HG03108 (cell line): Measurements from ENCODE around the gene CDC45.

Source experiments
- ATAC-seq: cut with Tn5 transposase; IDR thresholded peaks from one replicate; pipeline ENCODE4 v1.9.1; 2021; ENCODE audit warnings: moderate library complexity; ENCODE audit not compliant: unreplicated experiment

CDC45 gene

DNA sequence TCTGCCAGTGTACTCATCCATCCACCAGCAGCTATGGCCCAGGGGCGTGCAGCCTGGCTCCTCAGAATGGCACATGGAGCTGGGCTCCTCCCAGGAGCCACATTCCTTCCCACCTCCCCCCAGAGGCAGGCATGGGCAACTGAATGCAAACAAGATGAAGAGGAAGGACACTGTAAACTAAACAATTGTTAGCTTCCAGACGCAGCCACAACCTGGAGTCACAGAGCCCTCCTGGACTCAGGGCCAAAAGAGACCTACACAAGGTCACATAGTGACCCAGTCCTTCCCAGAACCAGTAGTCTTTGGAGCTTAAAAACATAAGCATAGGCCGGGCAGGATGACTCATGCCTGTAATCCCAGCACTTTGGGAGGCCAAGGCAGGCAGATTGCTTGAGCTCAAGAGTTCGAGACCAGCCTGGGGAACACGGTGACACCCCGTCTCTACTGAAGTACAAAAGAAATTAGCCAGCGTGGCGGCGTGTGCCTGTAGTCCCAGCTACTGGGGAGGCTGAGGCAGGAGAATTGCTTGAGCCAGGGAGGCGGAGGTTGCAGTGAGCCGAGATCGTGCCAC lies 75.2 kb downstream of the CDC45 start:
- no peak for ATAC-seq

DNA sequence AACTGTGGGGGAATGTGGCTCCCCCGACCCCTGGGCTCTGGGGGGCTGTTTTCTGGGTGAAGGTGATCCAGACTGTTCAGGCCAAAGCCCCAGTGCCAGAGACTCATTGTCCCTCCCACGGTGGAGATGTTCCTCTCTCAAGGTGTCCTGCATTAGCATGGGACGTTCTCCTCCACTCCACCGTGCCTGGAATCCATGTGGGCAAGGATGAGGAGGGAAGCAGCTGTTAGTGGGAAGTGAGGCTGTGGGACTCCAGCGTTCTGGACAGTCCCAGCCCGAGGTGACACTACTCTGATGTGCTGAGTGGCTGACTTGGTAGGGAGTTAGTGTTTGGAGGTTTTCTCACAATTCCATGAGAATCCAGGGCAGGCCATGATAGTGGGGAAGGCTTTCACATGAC lies 75.9 kb downstream of the CDC45 start:
- no peak for ATAC-seq

DNA sequence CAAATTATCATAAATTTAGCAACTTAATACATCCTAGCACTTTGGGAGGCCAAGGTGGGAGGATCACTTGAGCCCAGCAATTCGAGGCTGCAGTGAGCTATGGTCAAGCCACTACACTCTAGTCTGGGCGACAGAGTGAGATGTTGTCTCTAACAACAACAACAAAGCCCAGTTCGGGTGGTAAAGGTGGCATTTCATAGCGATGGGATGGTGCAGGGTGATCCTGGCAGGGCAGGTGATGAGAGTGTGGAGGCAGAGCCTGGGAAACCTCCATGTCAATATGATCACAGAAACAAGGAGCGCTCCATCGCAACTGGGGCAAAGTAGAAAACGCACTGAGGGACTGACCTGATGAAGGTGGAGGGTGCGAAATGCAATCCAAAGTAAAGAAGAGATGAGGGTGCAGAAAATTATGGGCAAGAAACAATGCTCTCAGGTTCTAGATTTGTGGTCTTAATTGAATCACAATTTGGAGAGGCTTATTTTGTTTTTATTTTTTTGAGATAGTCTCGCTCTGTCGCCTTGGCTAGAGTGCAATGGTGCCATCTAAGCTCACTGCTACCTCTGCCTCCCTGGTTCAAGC lies 77.3 kb downstream of the CDC45 start:
- ATAC-seq, result no peak

DNA sequence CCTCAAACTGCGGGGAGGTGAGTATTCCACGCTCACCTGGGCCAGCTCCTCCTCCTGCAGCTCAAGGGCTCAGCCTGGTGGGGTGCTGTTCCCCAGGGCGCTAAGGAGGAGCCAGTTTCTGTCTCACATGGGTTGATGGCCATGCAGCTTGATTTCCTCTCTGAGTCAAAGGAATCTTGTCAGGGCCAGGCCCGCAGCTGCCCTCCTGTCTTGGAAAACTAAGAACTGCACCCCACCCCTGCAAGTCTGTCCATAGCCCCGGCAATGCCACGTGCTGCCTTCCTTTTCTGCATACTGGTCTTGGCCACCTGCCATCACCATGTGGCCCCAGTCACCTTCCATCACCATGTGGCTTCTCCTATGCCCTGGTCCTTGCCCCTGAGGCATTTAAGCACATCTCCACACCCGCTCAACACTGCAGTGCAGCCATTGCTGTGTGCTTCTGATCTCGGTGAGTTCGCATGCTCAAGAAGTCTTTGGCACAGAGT lies 79.6 kb downstream of the CDC45 start:
- ATAC-seq, result no peak

DNA sequence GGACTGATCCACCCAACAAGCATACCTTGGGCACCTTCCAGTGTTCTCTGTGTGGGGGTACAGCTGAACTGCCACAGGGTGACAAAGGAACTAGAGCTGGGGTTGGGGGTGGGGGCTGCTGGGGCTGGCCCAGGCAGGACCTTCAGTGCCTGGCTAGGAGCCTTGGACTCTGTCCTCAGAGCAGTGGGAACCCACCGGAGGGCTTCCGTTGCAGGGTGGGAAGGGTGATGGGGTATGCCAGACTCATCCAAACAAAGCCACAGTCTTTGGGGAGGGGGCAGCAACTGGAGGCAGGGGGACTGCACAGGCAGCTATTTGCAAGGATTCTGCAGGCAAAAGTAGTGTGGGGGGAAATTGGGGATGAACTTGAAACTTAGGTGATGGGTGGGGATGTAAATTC lies 80.2 kb downstream of the CDC45 start:
- ATAC-seq, result no peak

DNA sequence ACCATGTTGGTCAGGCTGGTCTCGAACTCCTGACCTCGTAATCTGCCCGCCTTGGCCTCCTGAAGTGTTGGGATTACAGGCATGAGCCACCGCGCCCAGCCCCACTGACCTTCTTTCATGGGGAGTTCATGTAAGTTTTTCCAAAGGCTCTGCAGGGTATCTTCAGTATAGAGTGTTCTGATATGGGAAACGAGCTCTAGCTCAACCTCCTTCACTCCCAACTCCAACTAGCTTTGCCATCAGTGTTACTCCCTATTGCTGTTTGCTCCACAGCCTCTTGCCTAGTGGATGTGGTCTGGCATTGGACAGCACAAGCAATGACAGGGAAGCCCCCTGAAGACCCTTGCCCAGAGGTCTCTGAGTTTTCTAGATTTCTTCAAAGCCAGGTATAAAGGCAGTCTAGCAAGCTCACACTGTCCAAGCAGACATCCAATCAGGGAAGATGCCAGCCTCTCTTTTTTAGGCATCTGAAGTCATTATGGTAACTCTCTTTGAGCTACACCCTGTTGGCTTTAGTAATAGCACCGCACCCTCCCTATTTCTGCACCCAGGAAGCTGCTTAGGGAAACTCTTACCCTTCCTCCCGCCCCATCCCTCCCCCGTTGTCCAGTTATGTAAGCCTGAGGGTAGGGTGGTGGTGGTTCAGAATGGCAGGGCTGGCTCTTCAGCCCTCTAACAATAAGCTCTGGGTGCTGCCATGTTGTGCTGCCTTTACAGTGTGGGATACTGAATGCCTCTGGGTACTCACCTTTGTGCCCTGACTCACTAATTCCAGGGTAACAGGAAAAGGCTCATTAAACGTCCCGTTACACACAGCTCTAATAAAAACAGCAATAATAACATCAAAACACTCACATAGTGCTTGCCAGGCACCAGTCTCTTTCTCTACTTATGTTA lies 85.9 kb downstream of the CDC45 start:
- ATAC-seq, result no peak

DNA sequence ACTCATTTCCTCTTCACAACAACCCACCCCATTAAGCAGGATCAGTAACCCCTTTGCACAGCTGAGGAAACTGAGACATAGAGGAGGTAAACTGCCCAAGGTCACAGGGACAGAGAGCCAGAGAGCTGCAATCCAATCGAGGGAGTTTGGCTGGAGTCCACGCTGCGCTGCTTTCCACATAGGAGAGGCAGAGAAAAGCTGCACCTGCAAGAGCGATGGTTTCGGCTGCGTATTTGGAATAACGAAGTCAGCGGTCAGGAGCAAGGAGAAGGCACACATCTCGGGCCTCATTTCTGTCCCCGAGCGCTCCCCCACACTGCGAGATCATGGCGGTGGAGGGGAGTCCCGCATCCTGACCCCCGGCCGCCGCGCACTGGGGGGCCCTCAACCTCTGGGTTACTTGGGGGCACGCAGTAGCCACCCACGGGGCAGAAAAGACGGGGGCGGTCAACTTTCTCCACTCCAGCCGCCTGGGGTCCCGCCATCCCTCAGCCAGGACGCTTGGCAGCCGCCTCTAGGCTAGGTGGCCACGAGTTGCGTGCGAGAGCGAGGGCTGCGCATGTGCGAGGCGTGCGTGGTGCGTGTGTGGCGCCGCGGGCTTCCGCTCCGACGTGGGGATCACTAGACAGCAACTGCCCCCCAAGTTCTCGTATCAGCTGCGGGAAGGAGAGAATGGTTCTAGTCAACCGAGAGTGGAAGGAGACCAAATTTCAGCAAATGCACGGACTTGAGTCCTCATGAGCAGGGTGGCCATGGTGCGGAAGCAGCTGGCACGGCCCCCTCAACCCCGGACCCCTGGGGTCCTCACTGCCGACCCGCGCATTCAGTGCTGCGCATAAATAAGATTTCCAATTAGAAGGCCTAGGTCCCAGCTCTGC lies 86.8 kb downstream of the CDC45 start:
- ATAC-seq, result no peak

DNA sequence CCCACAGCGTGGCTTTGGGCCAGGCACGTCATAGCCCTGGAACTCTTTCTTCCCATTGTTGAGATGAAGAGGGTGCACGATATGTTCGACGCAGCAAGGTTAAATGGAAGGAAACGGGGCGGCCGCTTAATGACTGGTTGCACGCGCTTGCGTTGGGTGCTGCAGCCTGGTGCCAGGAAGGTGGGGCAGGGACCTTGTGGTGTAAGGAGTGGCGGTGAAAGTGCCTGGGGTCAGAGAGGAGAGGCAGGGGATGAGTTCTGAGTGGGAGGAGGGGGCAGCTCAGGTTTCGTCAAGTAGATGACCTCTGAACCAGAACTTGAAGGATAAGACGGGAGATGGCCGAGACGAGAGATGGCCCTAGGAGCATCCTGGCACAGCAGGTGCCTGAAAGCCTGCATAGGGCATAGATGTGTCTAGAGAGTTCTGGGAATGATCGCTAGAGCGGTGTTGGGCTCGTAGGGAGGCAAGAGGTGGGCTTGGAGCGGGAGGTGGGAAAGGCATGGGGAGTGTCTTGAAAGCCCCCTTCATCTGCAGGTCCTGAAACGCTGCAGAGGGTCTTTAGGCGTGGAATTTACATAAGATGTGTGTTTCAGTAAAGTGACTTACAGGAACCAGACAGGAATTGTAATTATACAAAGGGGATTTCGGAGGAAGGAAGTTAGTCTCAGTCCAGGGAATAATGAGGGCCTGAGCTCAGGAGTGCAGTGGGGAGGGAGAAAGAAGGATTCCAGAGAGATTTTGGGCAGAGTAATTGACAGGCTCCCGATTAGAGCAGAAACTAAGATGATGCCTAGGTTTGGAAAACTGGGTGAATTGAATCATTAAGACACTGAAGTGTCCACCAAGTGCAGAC lies 87.7 kb downstream of the CDC45 start:
- no peak for ATAC-seq

DNA sequence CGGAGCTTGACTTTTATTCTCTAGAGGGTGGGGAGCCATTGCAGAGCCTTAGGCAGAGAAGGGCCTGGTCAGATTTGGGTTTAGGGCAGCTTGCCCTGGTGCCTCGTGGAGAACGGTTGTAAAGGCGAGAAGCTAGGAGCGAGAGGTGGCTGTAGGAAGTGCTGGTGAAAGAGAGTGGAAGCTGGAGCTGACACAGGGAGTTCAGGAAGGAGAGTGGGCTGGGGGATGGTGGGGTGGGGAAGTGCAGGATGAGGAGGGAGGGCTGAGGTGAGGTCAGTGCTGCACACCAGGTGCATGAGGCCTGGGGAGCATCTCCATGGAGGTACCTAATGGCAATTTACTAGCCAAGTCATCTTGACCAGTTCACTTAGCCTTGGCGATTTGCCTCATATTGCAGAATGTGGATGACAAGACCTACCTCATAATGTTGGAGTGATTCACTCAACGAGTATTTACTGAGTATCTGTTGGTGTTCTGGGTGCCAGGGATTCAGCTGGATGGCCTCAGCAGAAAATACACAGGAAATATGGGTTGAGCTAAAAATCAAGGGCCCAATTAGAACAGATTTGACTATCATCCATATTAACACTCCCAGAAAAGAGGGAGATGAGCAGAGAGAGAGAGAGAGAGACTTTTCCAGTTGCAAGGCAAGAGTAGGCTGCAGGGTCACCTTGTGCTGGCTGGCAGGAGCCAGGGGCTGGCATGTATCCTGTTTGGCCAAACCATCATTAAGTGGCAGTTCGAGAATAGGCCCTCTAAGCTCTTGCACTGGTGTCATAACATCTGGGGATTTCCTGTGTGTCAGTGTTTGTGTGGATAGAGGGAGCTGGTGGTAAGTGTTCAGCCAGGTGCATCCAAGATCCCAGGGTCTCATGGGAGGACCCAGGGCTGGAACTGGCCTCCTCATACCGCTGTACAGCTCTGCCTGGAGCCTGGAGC lies 88.9 kb downstream of the CDC45 start:
- ATAC-seq, result no peak

DNA sequence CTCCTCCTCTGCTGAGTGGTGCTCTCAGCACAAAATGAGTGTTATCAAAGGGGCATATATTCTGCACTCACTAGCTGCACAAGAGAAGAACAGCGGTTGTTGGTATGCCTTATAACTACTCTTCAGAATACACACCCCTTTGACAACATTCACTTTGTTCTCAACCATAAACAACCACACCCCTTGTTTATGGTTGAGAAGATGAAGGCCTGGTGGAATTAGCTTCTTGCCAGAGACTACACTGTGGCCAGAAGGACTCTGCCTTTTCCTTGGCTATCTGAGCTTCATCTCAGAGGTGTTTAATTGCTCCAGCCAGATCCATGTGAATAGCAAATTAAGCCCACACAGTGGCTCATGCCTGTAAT lies 89.5 kb downstream of the CDC45 start:
- no peak for ATAC-seq

DNA sequence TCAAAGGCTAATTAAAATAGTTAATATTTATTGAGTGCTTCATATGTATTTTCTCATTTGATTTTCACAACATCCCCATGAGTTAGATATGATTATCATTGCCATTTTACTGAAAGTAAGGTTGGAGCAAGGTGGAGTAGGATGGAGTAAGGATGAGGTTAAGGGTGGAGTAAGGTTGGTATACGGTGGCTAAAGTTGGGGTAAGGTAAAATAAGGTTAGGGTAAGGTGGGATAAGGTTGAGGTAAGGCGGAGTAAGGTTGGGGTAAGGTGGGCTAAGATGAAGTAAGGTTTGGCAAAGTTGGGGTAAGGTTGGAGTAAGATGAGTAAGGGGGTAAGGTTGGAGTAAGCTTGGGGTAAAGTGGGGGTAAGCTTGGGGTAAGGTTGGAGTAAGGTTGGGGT lies 90.3 kb downstream of the CDC45 start:
- ATAC-seq, result no peak
